Testis (tissue), 3 donors: ENCODE data around the gene GRK5. TPM values are rescaled to one million over a fixed set of nuclear protein-coding genes. Genes with fewer than 3 reads are reported as not detected.

Experiments
- DNase-seq: peaks from one replicate; pipeline ENCODE4 v3.0.0-alpha.2; 2019
- H3K27ac ChIP-seq, 2 donors: fragments of 200-600 bp; sonication (generic); one replicate each; pipeline ENCODE4 v1.5.1; 2019
- H3K27me3 ChIP-seq: fragments of 200-600 bp; sonication (generic); one replicate; pipeline ENCODE4 v1.5.1; 2019
- H3K36me3 ChIP-seq: fragments of 200-600 bp; sonication (generic); one replicate; pipeline ENCODE4 v1.5.1; 2017; ENCODE audit warnings: low read depth; ENCODE audit errors: missing control alignments
- H3K4me1 ChIP-seq: fragments of 200-600 bp; sonication (generic); one replicate; pipeline ENCODE4 v1.5.1; 2019
- H3K4me3 ChIP-seq, 2 donors: fragments of 200-600 bp; sonication (generic); one replicate each; pipeline ENCODE4 v1.5.1; 2017 to 2019
- H3K9me3 ChIP-seq: fragments of 200-600 bp; sonication (generic); one replicate; pipeline ENCODE4 v1.5.1; 2017
- POLR2A ChIP-seq: fragments of 450-650 bp; IDR thresholded peaks from one replicate; pipeline ENCODE4 v1.6.1; 2017; ENCODE audit warnings: antibody characterized with exemption, mild to moderate bottlenecking, moderate library complexity
- WGBS, 2 donors: methylation state at CpG; one replicate each; pipeline ENCODE4 v1.1.5; 2018; 5-methylcytosine and 5-hydroxymethylcytosine counted together
- intact Hi-C: fragments of 100-400 bp; cut with DNase I; formaldehyde crosslinking; loops from one replicate; pipeline ENCODE4 v1.15.1; 2023; ENCODE audit warnings: low total_unique reads
- polyA plus RNA-seq: library from polyadenylated mRNA; stranded (reverse); fragments of 350-450 nt; fragmentation: Illumina TruSeq; extraction: RNeasy Lipid Tissue Mini Kit (QIAGEN cat#74804); gene quantifications from one replicate; pipeline ENCODE4 v1.2.3, GENCODE V29; 2014; ENCODE audit warnings: low read depth, low replicate concordance; ENCODE audit not compliant: insufficient read depth
- total RNA-seq, 2 donors: library from RNA; depleted of rRNA; stranded (reverse); fragments of >200 nt; gene quantifications; one replicate each; pipeline ENCODE4 v1.2.3, GENCODE V29; 2016
- TF ChIP-seq, protein P1 (sequence below), 3 experiments: fragments of 450-650 bp in 2 of 3; fragments of 200-600 bp in 1 of 3; sonication (generic) in 1 of 3; IDR thresholded peaks; one replicate each; pipeline ENCODE4 v1.5.1; 2016 to 2019; ENCODE audit warnings: antibody characterized with exemption in 3 of 3, mild to moderate bottlenecking in 2 of 3, moderate library complexity in 1 of 3

GRK5 gene
- total and polyA plus RNA-seq, 3 donors from 2014 or later = 4.5 to 10.3 (median 5.5) TPM

GRCh38 chr10:119320981-119321380 lies 113.6 kb downstream of the GRK5 start:
- Histone ChIP-seq H3K4me3 (no peak overlapping the region), H3K4me1 (no peaks in the 10 kb centered on the region), H3K27me3 (no peaks in the 10 kb centered on the region), H3K36me3 (no peaks in the 10 kb centered on the region), H3K27ac (no peak overlapping the region), H3K9me3 (no peaks in the 10 kb centered on the region)
- no peak for TF ChIP-seq POLR2A
- TF ChIP-seq, protein P1, sequence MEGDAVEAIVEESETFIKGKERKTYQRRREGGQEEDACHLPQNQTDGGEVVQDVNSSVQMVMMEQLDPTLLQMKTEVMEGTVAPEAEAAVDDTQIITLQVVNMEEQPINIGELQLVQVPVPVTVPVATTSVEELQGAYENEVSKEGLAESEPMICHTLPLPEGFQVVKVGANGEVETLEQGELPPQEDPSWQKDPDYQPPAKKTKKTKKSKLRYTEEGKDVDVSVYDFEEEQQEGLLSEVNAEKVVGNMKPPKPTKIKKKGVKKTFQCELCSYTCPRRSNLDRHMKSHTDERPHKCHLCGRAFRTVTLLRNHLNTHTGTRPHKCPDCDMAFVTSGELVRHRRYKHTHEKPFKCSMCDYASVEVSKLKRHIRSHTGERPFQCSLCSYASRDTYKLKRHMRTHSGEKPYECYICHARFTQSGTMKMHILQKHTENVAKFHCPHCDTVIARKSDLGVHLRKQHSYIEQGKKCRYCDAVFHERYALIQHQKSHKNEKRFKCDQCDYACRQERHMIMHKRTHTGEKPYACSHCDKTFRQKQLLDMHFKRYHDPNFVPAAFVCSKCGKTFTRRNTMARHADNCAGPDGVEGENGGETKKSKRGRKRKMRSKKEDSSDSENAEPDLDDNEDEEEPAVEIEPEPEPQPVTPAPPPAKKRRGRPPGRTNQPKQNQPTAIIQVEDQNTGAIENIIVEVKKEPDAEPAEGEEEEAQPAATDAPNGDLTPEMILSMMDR (IDR thresholded peaks at IDR 0.05) = no peak
- DNase-seq = no peak
- 72 to 85% methylated on average over 6 of the region's 6 CpGs for WGBS, 2 donors
- intact Hi-C loops = no loop called here

- DNase-seq = no peak
- 76 to 85% methylated on average over 16 of the region's 16 CpGs for WGBS, 2 donors
Measured at GRCh38 chr10:119323085-119324016, 116.0 kb downstream of the GRK5 start.

DNA sequence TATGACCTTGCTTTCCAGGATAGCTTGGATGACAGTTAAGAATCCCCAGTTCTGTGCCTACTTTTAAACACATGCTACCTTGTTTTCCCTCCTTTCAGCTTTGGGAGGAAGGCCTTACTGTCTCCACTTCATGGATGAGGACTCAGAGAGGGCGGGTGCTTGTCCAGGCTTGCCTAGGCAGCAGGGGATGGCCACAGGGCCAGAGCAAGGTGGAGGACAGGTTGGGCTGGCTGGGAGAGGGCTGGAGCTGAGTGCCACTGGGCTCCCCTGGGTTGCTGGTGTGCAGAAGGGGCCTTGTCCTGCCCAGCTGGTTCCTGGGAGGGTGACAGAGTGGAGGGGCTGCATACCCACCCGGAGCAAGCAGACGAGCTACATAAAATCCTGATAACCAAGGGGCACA lies 117.8 kb downstream of the GRK5 start:
- H3K27ac ChIP-seq = no peak overlapping the region
- 89 to 91% methylated on average over 3 of the region's 3 CpGs for WGBS, 2 donors

More at GRCh38 chr10:119323085-119324016, 116.0 kb downstream of the GRK5 start:
- Histone ChIP-seq H3K4me1 (no peaks in the 10 kb centered on the region), H3K4me3 (no peak overlapping the region), H3K27me3 (no peaks in the 10 kb centered on the region), H3K27ac (no peak overlapping the region), H3K36me3 (no peaks in the 10 kb centered on the region), H3K9me3 (no peaks in the 10 kb centered on the region)
- TF ChIP-seq, protein P1 (IDR thresholded peaks at IDR 0.05) = no peak
- TF ChIP-seq POLR2A = no peak
- intact Hi-C loops = no loop called here

GRCh38 chr10:119326167-119326566 lies 118.8 kb downstream of the GRK5 start:
- TF ChIP-seq POLR2A = no peak
- TF ChIP-seq, protein P1 (IDR thresholded peaks at IDR 0.05) = no peak
- Histone ChIP-seq H3K27me3 (no peaks in the 10 kb centered on the region), H3K4me1 (peaks cover under 1% of the 10 kb centered on the region), H3K4me3 (no peak overlapping the region), H3K36me3 (no peaks in the 10 kb centered on the region), H3K27ac (no peak overlapping the region), H3K9me3 (no peaks in the 10 kb centered on the region)
- DNase-seq = no peak
- WGBS, 2 donors = 91 to 92% methylated on average over 10 of the region's 10 CpGs
- intact Hi-C loops = no loop called here

More for the DNA sequence above, 117.8 kb downstream of the GRK5 start:
- DNase-seq = no peak
- H3K36me3 ChIP-seq = no peaks in the 10 kb centered on the region
- intact Hi-C loops = no loop called here
- no peaks in the 10 kb centered on the region for H3K9me3 ChIP-seq
- TF ChIP-seq, protein P1 (IDR thresholded peaks at IDR 0.05) = no peak
- no peak for TF ChIP-seq POLR2A
- H3K4me3 ChIP-seq = no peak overlapping the region
- no peaks in the 10 kb centered on the region for H3K27me3 ChIP-seq
- H3K4me1 ChIP-seq = no peaks in the 10 kb centered on the region
